ENCODE results near the gene SLC4A1AP. TPM values are rescaled to one million over a fixed set of nuclear protein-coding genes. Genes with fewer than 3 reads are reported as not detected.
A peak's percentile ranks its signal among the peaks of the same experiment; 100 is the strongest.

The SLC4A1AP gene
- total RNA-seq, 2 experiments from 2014 or later, result 25.5 to 26.6 TPM

GRCh38 chr2:27638709-27639108 is 25.0 kb upstream of the SLC4A1AP start:
- no peak overlapping the region for H3K4me3 Mint-ChIP-seq
- H3K27me3 Mint-ChIP-seq, result no peaks in the 10 kb centered on the region
- DNase-seq, result no peak
- peaks cover 36% of the 10 kb centered on the region for H3K36me3 Mint-ChIP-seq
- H3K9me3 Mint-ChIP-seq, result no peaks in the 10 kb centered on the region
- peaks cover 18% of the 10 kb centered on the region for H3K4me1 Mint-ChIP-seq
- peak overlapping the region; percentile 89 for H3K27ac Mint-ChIP-seq

- Mint-ChIP-seq H3K27ac (no peak overlapping the region), H3K9me3 (no peaks in the 10 kb centered on the region), H3K27me3 (no peaks in the 10 kb centered on the region), H3K4me3 (no peak overlapping the region), H3K36me3 (peaks cover 21% of the 10 kb centered on the region), H3K4me1 (peaks cover 16% of the 10 kb centered on the region)
- DNase-seq, result no peak
Measured at GRCh38 chr2:27640722-27641245, 22.9 kb upstream of the SLC4A1AP start.

- no peak overlapping the region for H3K4me3 Mint-ChIP-seq
- no peak overlapping the region for H3K27ac Mint-ChIP-seq
- H3K9me3 Mint-ChIP-seq, result no peaks in the 10 kb centered on the region
- DNase-seq, result no peak
- H3K4me1 Mint-ChIP-seq, result no peaks in the 10 kb centered on the region
- no peaks in the 10 kb centered on the region for H3K27me3 Mint-ChIP-seq
- H3K36me3 Mint-ChIP-seq, result peaks cover 10% of the 10 kb centered on the region
Measured at GRCh38 chr2:27645197-27645596, 18.5 kb upstream of the SLC4A1AP start.

DNA sequence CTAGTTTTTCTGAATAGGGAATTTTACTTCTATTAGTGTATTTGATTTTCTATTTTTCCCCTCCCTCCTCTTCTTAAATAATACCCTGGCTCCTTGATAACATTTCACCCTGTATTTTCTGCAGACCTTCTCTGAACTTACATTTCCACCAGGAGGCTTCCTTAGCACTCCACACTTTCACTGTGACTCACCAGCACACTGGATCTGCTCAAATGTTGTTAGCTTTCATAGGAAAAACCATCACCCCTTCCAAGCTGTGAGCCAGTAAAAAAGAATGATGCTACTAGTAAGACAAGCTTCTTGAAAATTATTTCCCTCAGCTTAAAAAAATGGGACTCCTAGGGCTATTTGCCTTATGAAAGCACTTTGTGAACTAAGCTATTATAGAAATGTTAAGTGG is 16.4 kb upstream of the SLC4A1AP start:
- H3K4me1 Mint-ChIP-seq, result no peaks in the 10 kb centered on the region
- H3K9me3 Mint-ChIP-seq, result no peaks in the 10 kb centered on the region
- no peaks in the 10 kb centered on the region for H3K27me3 Mint-ChIP-seq
- no peak overlapping the region for H3K4me3 Mint-ChIP-seq
- no peak for DNase-seq
- H3K27ac Mint-ChIP-seq, result no peak overlapping the region
- peaks cover 7% of the 10 kb centered on the region for H3K36me3 Mint-ChIP-seq

DNA sequence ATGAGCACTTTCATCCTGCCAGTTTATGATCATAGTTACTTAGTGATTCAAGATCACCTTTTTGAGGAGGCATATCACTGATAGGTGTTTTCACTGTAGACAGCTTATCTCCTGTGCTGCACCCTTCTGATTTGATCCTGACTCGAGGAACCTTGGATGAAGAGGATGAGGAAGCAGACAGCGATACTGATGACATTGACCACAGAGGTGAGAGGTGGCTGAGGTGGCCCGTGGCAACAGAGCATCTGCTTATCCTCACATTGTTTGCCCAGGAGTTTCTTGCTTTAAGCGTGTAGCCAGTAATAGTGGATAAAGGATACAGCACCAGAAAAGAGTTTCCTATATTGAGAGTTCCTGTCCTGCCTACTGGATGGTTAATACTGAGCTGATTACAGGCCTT is 16.0 kb upstream of the SLC4A1AP start:
- Mint-ChIP-seq H3K27ac (no peak overlapping the region), H3K9me3 (no peaks in the 10 kb centered on the region), H3K27me3 (no peaks in the 10 kb centered on the region), H3K4me3 (no peak overlapping the region), H3K4me1 (peaks cover 3% of the 10 kb centered on the region), H3K36me3 (peaks cover 7% of the 10 kb centered on the region)
- DNase-seq, result no peak

DNA sequence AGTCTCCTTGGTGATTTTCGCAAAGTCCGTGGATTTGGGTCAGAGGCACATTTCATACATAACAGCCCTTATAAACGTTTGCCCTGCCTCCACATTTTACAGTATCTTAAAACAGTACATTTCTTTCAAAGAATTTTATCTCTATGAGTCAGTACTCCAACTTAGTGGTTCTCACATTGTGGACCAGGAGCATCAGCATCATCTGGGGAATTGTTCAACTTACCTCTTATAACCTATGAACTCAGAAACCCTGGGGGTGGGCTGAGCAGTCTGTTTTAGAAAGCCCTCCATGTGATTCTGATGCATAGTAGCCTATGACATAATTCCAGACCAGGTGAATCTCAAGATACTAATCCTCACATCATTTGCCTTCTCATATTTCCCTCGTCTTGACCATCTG is 12.6 kb upstream of the SLC4A1AP start:
- H3K27ac Mint-ChIP-seq, result no peak overlapping the region
- no peaks in the 10 kb centered on the region for H3K27me3 Mint-ChIP-seq
- DNase-seq, result no peak
- H3K4me3 Mint-ChIP-seq, result no peak overlapping the region
- peaks cover 7% of the 10 kb centered on the region for H3K4me1 Mint-ChIP-seq
- no peaks in the 10 kb centered on the region for H3K9me3 Mint-ChIP-seq
- H3K36me3 Mint-ChIP-seq, result peaks cover 21% of the 10 kb centered on the region

DNA sequence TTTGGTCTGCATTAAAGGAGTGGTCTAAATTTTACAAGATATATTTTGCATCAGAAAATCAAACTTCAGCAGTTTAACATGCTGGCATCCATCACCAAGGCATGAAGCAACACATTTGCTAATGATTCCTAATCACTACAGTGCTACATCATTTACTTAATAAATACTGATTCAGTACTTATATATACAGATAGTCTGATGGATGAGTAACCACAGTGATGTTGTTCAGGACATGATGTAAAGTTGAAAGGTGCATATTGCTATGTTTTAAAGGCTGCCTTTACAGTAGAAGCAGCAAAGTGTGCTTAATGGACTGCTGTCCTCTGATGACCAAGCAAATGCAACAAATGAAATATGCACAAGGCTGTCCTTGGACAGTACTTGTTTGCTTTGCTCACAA is 11.3 kb upstream of the SLC4A1AP start:
- peaks cover 10% of the 10 kb centered on the region for H3K4me1 Mint-ChIP-seq
- peaks cover 21% of the 10 kb centered on the region for H3K36me3 Mint-ChIP-seq
- H3K9me3 Mint-ChIP-seq, result no peaks in the 10 kb centered on the region
- DNase-seq, result no peak
- no peaks in the 10 kb centered on the region for H3K27me3 Mint-ChIP-seq
- no peak overlapping the region for H3K4me3 Mint-ChIP-seq
- peak overlapping the region; percentile 22 for H3K27ac Mint-ChIP-seq

DNA sequence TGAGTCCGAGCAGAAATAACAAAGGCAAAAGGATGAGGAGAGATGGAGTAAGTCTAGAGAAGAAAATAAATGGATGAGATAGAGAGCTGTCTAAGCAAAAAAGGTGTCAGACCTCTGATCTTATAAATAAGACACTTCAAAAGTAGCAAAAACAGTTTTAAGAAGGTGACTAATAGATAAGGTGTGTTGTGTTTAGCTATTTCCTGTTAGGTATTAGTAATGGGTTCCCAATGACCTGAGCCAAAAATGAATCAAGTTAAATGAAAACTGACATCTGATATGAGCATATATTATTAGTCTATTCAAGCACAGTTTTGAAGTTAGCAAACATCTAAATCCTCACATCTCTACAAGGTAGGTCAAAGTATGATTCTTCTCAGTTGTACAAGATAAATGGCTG is 10.9 kb upstream of the SLC4A1AP start:
- no peak for DNase-seq
- peaks cover 10% of the 10 kb centered on the region for H3K4me1 Mint-ChIP-seq
- no peak overlapping the region for H3K4me3 Mint-ChIP-seq
- H3K36me3 Mint-ChIP-seq, result peaks cover 21% of the 10 kb centered on the region
- no peaks in the 10 kb centered on the region for H3K9me3 Mint-ChIP-seq
- H3K27ac Mint-ChIP-seq, result peak overlapping the region; percentile 22
- H3K27me3 Mint-ChIP-seq, result no peaks in the 10 kb centered on the region

GRCh38 chr2:27653397-27653796 is 10.3 kb upstream of the SLC4A1AP start:
- peaks cover 10% of the 10 kb centered on the region for H3K4me1 Mint-ChIP-seq
- H3K36me3 Mint-ChIP-seq, result peaks cover 21% of the 10 kb centered on the region

DNA sequence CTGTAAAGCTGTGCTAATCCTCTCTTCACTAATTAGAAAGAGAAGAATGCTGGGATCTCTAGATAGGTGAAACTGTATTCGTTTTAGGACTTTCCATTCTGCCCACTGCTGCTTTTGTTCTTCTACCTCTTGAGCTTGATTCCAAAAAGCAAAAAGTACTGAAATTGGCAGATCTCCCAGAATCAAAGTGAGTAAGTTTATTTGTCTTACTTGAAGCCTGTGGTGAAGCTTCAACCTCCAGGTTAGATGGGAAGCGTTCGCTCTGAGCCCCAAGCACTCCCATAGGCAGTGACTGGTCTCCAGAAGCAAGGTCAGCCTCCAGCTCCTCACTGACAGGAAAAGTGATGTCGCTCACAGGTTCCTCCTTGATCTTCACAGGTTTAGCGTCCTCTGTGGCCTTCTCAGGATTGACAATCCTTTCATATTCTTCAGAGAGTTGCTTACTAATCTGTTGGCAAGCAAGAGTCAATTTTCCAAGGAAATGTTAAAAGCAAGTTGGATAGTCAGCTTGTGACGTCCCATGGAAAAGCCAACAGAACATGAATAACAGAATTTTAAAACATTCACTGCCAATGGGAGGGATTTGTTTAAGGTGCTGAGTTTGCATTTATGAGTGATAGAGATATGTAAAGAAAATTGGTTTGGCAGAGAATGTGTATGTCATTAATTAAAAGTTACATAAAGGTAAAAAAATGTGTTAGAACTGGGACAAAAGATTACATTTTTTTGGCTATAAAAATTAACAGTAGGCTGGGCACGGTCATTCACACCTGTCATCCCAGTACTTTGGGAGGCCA is 8.3 kb upstream of the SLC4A1AP start:
- Mint-ChIP-seq H3K36me3 (peaks cover 16% of the 10 kb centered on the region), H3K27me3 (no peaks in the 10 kb centered on the region), H3K9me3 (no peaks in the 10 kb centered on the region), H3K27ac (peak overlapping the region; percentile 18), H3K4me3 (no peak overlapping the region), H3K4me1 (peaks cover 17% of the 10 kb centered on the region)
- DNase-seq, result no peak

More at GRCh38 chr2:27653397-27653796, 10.3 kb upstream of the SLC4A1AP start:
- DNase-seq, result no peak
- H3K27ac Mint-ChIP-seq, result peak overlapping the region; percentile 24
- no peaks in the 10 kb centered on the region for H3K9me3 Mint-ChIP-seq
- no peak overlapping the region for H3K4me3 Mint-ChIP-seq
- no peaks in the 10 kb centered on the region for H3K27me3 Mint-ChIP-seq

DNA sequence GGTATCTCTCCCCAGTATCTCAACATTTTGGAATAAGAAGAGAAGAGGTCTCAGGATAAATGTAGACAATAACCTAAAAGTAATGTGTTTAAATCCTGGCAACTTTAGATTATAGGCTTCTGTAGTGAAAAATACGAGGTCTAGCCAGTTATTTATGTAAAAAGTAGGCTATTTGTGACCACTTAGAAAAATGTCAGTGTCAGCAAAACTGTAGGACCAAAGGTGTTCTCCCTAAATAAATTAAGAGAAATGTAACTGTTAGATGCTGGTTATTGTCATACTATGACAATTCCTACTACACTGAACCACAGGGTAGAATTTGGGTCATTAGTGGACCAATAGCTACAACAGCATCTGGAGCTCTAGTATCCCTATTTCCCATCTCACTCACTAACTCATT is 2.3 kb upstream of the SLC4A1AP start:
- peaks cover 36% of the 10 kb centered on the region for H3K4me1 Mint-ChIP-seq
- H3K27me3 Mint-ChIP-seq, result no peaks in the 10 kb centered on the region
- H3K27ac Mint-ChIP-seq, result no peak overlapping the region
- H3K9me3 Mint-ChIP-seq, result no peaks in the 10 kb centered on the region
- DNase-seq, result no peak
- peaks cover 10% of the 10 kb centered on the region for H3K36me3 Mint-ChIP-seq
- no peak overlapping the region for H3K4me3 Mint-ChIP-seq

- peaks cover 32% of the 10 kb centered on the region for H3K4me1 Mint-ChIP-seq
- no peaks in the 10 kb centered on the region for H3K27me3 Mint-ChIP-seq
- peak overlapping the region; percentile 100 for H3K27ac Mint-ChIP-seq
- H3K36me3 Mint-ChIP-seq, result peaks cover 14% of the 10 kb centered on the region
- no peak for DNase-seq
- peak overlapping the region; percentile 100 for H3K4me3 Mint-ChIP-seq
- no peaks in the 10 kb centered on the region for H3K9me3 Mint-ChIP-seq
Measured at GRCh38 chr2:27664154-27664574, 475 bp downstream of the SLC4A1AP start.

- peaks cover 30% of the 10 kb centered on the region for H3K4me1 Mint-ChIP-seq
Measured at GRCh38 chr2:27664622-27665363, 1.1 kb downstream of the SLC4A1AP start.

DNA sequence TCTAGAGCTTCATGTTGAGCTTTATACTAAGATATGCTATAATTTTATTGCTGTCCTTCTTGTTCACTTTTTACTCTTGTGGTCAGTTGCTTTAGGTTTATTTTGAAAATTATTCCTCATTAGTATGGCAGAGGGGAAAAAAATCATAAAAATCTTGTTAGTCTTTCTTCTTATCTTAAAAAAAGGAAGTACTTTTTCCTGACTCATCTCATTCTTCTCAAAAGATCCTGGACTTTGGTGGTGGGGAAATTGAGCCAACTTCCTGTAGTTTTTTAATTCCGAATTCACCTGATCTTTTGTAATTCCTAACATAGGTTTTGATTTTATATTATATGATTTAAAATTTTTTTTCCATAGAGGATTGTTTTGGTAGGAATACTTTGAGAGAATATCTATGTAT is 3.8 kb downstream of the SLC4A1AP start:
- peaks cover 6% of the 10 kb centered on the region for H3K36me3 Mint-ChIP-seq
- no peaks in the 10 kb centered on the region for H3K9me3 Mint-ChIP-seq
- no peak overlapping the region for H3K27ac Mint-ChIP-seq
- H3K27me3 Mint-ChIP-seq, result no peaks in the 10 kb centered on the region
- H3K4me3 Mint-ChIP-seq, result no peak overlapping the region
- H3K4me1 Mint-ChIP-seq, result peaks cover 24% of the 10 kb centered on the region
- DNase-seq, result no peak

More at GRCh38 chr2:27664622-27665363, 1.1 kb downstream of the SLC4A1AP start:
- H3K36me3 Mint-ChIP-seq, result peaks cover 14% of the 10 kb centered on the region
- no peak for DNase-seq
- no peaks in the 10 kb centered on the region for H3K9me3 Mint-ChIP-seq
- peak overlapping the region; percentile 100 for H3K27ac Mint-ChIP-seq
- peak overlapping the region; percentile 100 for H3K4me3 Mint-ChIP-seq
- no peaks in the 10 kb centered on the region for H3K27me3 Mint-ChIP-seq

- H3K27me3 Mint-ChIP-seq, result no peaks in the 10 kb centered on the region
- H3K9me3 Mint-ChIP-seq, result no peaks in the 10 kb centered on the region
- no peak for DNase-seq
- no peak overlapping the region for H3K4me3 Mint-ChIP-seq
- peaks cover 11% of the 10 kb centered on the region for H3K36me3 Mint-ChIP-seq
- peaks cover 11% of the 10 kb centered on the region for H3K4me1 Mint-ChIP-seq
- no peak overlapping the region for H3K27ac Mint-ChIP-seq
Measured at GRCh38 chr2:27671235-27671634, 7.5 kb downstream of the SLC4A1AP start.
